ENCODE data around the gene PEPD.
A peak's percentile ranks its signal among the peaks of the same experiment; 100 is the strongest.

Gene PEPD

DNA sequence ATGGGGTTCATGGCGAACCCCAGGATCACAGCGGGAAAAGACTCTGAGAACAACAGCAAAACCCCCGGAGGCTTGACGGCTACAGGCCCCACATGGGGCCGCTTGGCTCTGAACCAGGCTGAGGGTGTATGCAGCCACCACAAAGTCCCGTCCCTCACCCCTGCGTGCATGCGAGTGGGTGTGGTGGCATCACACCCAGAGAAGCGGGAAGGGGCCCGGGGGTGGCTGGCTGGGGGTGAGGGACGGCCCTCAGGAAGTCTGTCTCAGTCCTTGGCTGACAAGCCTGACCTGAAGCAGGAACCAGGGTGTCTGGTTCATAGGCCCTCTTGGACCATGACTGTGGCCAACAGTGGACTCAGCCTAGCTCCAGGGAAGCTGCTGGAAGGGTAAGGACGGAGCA is 113.9 kb downstream of the PEPD start:
- DNase-seq (ENCODE audit: low read depth in 2 of 2): no peak

DNA sequence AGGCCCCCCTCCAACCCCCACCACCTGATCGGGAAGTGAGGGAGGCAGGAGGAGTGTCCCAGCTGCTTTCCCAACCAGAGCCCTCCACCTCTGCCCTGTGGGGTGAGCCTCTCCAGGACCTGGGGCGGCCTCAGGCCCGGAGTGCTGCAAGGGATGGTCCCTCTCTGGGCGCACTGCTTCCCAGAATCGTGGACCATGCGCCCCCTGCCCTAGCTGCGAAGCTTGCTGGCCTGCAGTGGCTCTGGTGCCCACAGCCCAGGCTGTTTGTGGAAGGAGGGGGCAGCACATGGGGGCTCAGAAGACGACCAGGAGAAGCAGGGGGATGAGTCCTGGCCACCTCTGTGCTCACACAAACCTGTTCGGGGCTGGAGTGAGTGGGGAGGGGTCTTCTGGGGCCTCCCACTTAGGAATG is 114.4 kb downstream of the PEPD start:
- no peak for DNase-seq (ENCODE audit: low read depth in 2 of 2)

DNA sequence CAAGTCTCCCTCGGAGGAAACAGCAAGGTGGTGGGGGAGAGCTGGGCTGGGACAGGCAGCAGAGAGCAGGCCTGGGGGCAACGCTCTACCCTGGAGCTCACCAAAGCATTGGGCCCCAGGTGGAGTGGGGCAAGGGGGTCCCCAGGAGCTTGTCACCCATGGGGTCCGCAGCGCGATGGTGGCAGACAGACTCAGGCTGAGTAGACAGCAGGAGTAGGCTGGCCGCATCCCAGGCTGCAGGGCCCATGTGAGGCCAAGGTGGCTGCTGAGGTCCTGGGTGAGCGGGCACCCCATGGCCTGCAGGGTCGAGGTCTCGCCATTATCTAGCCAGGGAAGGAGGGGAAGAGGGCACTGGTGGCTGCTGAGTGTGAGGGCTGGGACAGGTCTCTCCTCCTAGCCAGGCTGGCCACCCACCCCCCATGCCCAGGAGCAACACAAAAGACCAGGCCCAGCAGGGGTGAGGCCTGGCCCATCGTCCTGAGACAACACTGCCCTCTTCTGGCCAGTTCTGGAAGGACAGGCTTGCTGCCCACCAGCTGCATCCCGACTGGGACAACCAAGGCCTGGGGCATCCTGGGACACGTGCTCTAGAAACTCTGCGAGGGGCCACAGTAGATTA is 115.0 kb downstream of the PEPD start:
- DNase-seq (ENCODE audit: low read depth in 2 of 2): peak; percentile 40 to 41

DNA sequence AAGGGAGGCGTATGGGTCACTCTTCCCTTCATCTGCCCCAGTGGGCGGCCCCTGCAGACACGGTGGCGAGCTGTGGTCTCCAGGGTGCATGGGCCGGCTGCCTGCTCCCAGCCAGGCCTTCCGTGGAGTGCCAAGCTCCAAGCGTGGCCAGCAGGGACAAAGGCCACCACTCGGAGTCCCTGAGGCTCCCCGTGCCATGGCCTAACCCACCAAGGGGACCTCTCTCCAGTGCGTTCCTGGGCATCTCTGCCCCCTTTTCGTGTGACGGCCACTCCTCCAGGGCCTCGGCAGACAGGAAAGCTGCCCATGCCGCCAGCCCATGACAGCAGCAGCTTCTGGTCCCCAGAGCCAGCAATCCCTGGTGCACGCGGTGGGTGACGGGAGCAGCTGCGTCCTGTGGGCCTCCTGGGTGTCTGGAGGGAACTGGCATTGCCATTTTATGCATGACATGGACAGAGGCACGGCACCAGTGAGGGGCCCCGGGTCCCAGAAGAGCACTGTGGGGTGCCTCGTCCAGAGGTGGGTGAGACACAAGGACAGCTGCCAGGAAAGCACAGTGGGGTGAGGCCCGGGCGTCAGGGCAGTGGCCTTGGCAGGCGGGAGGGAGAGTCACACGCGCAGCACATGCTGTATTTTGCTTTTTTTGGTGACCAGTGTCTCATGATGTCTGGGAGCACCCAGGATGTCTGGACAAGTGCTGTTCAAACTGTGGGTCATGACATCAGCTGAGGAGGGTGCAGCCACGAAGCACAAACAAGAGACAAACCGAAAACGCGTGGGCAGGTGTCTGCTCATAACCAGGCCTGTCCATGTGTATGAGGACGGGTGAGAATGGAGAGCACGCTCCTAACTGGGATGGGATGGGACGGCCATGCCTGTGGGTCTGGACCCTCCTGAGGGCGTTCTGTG is 115.8 kb downstream of the PEPD start:
- DNase-seq (ENCODE audit: low read depth in 2 of 2): no peak

DNA sequence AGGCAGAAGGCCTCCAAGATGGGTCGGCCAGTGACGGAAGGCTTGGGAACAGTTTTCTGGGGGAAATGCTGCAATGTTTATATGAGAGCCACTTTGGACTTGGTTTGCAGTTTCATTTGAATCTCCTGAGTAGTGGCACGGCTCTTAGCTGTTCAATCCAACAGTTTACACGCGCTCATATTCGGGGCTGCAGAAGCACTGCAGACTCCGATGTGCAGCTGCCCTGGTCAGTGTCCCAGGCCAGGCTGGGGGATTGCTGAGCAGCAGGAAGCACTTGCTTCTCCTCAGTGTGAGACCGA is 116.4 kb downstream of the PEPD start:
- DNase-seq (ENCODE audit: low read depth in 2 of 2): no peak

DNA sequence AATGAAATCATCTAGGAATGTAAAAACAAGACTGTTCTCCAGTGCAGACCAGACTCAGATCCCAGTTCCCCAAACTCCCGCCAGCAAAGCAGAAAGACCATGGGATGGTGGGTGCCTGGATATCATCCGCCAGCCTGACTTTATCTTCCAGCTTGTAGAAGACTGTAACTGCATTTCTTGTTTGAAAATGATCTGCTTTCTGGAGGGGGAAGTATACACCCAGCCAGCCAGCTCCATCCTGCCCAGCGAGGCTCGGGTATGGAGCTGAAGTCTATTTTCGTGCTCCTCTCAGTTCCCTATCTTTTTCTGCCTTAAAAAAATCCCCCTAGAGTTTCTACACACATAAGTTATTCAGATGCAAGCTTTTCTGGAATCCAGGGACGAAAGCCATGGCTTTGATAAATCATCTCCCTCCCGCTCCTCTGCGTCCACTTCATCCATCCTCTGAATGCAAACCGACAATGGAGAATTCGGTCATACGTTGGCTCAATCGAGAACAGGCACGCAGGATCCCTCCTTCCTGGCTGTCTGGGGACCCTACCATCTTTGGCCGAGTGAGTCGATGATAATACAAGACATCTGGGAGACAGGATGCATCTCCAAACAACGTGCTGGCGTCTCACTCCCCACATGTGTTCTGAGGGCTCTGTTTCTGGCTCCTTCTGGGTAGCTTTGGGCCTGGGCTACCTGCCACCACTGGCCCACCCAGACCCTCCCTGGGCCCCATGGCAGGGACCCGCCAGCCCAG is 116.9 kb downstream of the PEPD start:
- DNase-seq (ENCODE audit: low read depth in 2 of 2): no peak

DNA sequence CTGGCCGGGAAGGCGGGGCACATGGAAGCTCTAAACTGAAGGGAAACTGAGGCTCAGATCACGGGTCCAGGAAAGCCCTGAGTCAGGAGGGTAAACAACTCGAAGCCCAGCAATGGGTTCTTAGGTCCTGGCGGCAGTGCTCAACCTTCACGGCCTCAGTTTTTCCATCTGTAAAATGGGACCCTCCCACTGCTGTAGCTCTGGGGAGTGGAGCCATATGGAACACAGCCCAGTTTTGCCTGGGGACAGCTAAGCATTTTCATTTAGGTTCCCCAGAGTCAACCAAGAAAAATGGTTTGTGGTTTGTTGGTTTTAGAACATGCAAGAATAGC is 117.7 kb downstream of the PEPD start:
- no peak for DNase-seq (ENCODE audit: low read depth in 2 of 2)

DNA sequence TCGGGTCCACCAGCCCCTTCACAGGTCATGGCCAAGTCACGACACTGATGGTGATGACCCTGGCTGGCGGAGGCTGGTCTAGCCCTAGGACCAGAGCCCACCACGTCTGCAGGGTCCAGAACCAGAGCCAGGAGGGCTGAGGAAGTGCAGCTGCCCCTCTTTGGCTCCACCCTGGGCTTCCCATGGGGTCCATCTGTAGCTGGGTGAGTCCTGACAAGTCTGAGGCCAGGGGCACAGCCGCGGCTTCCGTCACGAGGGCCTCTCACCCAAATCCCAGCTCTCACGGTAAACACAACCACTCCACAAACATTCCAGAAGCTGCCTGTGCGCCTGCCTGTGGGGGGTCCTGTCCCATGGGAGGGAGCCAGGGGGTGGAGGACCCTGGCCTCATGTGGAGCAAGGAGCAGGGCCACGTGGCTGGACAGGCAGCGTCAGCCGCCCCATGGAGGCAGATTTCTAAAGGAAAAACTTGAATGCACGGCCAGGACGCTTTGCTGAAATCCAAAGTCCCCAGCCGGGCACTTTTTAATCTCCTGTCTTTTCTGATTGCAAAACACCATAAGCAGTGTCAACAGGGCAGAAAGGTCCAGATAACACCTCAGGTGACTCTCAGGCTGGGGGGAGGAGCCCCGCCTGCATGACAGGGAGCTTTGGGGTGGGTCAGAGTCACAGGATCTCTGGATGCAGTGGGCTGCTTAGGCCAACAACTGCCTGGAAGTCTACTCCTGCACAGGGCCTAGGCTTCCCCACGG is 118.2 kb downstream of the PEPD start:
- no peak for DNase-seq (ENCODE audit: low read depth in 2 of 2)

DNA sequence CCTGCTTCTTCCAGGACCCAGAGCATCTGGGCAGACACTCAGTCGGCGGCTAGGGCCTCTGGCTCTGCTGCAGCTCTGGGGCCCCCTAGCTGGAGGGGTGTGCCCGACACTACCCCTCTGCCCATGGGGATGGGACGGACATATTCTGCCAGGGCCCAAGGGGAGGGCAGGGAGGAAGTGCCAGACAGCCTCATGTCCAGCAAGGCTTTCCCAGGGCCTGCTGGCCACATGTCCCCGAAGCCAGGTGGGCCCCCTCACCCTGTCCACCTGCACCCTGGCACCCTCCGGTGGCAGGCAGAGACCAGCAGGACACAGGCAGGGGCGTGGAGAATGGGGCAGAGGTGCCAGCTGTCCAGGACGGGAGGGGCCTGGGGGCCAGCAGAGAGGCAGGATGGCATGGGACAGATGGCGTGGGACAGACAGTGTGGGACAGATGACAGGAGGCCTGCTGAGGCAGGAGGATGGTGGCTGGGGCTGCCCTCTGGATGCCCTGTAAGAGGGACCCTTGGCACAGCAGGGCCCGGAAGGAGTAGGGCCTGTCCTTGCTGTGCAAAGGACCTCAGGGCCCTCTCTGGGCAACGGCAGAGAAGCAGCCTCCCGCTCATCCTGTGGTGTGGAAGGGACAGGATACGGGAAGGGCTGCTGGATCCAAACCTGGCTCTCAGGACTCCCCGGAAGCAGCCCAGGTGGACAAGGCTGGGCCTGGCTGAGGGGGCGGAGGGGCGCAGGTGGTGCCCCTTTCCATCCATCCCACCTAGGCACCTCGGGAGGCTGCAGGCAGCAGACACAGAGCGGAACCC is 119.0 kb downstream of the PEPD start:
- DNase-seq (ENCODE audit: low read depth in 2 of 2): no peak

DNA sequence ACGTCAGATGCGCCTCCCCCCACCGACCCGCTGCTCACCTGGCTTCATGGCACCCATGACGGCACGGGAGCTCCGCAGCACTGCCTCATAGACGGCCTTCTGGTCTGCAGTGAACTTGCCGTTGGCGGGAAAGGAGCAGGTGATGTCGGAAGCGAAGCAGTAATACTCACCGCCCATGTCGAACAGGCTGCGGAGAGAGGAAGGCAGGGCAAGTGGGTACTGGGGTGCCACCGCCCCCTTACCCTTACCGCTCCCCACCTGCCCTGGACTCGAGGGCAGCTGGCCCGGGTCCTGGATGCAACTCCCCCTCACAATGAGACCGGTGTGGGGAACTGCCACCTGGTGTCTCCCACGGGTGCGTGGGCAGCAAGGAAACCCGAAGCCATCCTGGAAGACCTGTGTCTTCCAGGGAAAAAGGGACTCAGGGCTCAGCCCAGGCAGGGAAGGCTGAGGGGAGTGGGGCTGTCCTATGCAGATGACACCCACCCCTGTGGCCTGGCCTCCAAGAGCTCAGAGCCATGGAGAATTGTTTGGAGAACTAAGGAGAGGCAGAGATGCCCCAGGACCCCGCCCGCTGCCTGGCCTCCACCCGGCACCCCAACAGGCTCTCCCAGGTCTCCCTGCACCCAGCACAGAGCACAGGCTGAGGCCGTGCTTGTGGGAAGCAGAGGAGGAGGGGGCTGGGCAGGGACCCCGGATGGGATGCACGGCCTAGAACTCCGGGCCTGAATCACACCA is 119.7 kb downstream of the PEPD start:
- no peak for DNase-seq (ENCODE audit: low read depth in 2 of 2)

DNA sequence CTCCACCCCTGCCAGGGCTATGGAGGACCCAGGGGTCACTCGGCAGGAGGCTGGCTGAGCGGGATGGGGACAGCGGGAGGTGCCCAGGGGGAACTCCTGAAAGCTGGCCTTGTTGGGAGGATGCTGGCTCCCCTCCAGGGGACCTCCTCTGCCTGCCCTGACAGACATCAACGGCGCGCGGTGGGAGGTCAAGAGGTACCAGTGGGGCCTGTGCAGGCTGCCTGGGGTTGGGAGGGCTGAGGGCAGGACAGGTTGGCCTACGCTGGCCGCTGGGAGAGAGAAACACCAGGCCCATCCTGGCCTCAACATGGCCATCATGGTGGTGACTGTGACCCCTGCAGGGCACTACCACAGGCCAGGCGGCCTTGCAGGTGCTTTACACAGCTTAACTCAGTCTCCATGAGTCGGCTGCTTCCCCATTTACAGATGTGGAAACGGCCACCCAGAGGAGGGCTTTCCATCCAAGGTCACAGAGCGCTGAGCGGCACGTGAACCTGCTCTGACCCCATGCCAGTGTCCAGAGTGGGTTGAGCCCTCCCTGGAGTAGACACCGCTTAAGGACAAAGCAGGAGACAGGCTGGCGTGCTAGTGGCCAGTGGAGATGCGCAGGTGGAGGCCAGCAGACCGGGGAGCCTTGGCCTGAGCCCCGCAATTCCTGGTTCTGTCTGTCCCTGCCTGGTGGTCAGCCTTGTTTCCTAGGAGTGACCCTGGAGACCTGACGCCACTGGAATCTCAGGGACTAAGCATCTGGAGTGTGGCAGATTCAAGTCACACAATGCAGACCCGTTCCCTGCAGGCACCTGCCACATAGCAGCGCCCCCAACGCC is 120.5 kb downstream of the PEPD start:
- DNase-seq (ENCODE audit: low read depth in 2 of 2): no peak

DNA sequence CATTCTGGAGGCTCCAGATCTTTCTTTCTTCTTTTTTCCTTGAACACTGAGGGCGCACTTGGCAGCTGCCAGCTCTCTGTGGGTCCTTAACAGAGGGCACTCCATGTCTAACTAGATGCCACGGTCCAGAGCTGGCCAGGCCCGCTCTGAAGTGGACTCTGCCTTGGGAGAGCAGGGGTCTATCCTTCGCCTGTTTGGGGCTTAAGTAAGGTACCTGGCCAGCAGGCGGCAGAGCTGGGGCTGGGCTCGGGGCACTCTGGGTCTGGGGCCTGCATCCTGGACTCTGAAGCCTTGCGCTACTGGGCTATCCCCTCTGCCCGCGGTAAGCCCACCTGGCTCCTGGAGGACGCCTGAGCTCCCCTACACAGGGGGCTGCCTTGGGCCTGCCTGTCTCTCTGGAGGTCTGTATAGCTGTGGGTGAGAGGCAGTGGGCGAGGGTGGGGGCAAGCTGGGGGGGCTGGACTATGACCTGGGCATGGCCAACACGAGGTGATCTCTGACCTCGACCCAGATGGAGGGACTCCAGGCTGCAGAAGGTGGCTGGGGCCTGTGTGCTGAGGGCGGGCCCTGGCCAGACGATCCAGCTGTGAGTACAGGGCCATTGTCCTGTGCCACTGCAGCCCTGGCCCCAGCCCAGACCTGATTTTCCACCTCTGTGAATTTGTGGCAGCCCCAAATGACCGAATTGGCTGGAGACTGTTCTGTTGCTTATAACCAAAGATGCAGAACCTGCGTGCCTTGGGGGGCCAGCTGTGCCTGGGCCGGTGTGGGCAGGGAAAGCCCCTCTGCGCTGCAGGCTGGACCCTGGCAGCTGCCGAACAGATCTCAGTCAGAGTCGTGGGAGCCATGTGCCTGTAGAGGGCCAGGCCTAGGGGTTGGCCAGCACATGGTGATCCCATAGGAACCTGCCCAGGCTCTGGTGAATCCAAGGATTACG is 121.6 kb downstream of the PEPD start:
- no peak for DNase-seq (ENCODE audit: low read depth in 2 of 2)

DNA sequence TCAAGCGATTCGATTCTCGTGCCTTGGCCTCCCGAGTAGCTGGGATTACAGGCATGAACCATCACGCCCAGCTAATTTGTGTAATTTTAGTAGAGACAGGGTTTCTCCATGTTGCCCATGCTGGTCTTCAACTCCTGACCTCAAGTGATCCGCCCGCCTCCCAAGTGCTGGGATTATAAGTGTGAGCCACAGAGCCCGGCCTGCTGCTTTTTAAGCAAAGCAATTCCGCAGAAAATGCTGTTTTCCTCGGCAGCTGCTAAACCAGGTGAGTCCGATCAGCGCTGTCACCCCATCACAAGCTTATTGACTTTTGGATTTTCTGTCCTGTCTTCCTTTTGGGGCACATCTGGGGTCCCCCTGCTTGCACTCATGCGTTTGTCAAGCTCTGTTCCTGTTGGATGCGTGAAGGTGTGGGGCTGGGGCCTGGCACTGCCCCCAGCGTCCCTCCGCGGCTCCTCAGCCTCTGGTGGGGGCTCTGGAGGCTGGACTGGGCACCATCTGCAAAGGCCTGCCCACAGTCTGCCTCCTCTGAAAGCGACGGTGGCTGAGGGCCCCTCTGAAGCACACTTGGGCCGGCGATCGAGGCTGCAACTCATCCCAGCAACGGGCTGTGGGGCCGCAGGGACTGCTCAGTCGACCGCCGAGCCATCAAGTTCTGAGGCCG is 122.4 kb downstream of the PEPD start:
- no peak for DNase-seq (ENCODE audit: low read depth in 2 of 2)

DNA sequence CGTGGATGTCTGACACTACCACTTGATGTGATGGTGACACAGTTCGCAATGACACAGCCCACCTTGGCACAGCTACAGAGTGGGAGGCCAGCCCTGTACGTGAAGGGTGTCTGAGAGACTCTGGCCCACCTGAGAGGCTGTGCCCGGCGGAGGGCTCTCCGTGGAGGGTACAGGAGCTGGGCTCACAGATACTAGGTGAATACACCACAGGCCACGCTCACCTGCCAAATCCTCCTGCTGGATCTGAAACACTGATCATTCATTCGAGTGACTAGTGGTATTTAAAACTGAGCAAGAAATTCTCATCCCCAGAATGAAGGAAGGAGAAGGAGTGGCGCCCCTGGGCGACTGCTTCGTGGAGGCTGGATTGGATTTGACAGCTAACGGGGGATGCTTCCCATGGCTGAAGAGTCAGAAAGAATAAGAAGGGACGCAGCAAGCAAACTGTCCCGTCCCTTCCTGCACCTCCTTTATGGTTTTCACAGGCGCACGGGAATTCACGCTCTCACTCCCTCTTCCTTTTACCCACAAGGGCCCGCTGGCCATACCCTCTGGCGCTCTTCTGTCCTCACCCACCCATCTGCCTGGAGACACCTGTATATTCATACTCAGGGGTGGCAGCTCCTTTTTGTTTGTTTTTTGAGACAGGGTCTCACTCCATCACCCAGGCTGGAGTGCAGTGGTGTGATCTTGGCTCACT is 123.1 kb downstream of the PEPD start:
- DNase-seq (ENCODE audit: low read depth in 2 of 2): no peak

DNA sequence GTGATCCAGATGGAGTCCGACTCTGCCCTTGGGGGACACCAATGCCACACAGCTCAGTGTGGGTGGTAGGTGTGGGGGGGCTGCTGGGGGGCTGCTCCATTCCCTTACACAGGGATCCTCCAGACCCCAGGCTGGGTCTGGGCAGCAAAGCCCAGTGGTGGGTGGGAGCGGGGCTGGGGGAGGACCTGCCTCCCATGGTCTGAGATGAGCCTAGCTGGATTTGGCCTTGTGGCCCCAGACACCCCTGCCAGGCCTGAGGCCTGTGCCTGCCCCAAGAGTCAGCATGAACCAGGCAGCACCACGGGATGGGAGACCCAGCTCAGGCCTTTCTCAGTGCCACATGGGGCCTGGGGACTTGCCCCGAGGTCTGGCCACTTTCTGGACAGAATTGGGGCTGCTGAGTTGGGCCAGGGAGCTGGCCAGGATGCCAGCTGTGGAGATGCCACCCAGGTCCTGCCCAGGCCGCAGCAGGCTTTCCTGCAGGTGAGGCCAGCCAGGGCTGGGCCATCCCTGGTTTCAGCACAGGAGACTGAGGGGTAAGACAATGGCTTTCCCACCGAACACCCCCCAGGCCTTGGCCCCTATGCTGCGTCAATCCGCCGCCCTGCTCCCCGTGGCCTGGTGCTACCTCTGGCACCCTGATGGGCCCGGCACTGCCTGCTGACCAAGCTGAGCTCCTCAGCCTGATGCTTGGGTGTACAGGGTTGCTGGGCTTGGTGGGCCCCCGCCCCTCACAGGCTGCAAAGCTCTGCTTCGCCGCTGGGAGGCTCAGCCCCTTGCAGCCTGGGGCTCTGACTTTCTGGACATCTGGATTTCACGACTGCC is 123.8 kb downstream of the PEPD start:
- DNase-seq (ENCODE audit: low read depth in 2 of 2): no peak

DNA sequence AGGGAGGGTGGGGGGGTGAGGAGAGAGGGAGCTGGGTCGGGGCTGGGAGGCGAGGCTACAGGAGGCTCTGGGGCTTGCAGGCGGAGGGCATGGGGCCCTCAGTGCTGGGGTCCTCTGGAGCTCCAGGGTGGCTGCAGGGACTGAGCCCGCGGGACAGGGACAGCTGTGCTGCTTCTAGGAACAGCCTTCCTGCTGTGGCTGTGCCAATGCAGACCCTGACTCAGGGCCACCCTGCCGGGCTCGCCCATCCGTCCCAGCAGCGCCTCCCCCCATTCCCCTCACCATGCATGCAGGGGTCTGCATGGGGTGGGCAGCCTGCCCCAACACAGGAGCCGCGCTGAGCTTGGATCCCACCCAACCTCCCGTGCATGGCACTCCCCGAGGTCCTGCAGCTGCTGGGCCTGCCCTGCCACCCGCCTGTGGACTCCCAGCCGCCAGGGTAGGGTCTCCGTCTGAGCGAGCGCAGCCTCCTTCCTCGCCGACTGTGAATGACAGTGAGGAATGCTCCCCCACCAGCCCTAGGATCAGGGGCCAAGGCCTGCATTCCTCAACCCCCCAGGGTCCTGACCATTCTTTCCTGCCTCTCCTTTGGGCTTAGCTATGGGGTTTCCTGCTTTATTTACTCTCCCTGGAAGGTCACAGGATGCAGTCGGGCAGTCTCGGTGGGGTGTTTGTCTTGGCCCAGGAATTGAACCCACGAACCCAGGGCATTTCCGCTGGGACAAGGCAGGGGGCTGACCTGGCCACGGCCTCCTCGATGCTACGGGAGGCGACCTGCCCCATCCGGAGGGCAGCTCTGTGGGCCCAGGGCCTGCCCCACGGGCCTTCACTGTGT is 124.7 kb downstream of the PEPD start:
- no peak for DNase-seq (ENCODE audit: low read depth in 2 of 2)
